Uterus (tissue), 4 donors: ENCODE results near the gene RPL32. TPM values are rescaled to one million over a fixed set of nuclear protein-coding genes. Genes with fewer than 3 reads are reported as not detected.

Source experiments
- DNase-seq, 2 donors: peaks; one replicate each; pipeline ENCODE4 v3.0.0-alpha.2; 2019 to 2020
- H3K27ac ChIP-seq, 2 donors: fragments of 200-600 bp; sonication (generic); 1 replicate in 1 of 2; 2 replicates in 1 of 2; pipeline ENCODE4 v1.5.1; 2016 to 2018
- H3K27me3 ChIP-seq, 2 donors: fragments of 200-600 bp; sonication (generic); one replicate each; pipeline ENCODE4 v1.5.1; 2018 to 2019; ENCODE audit warnings: control low read depth in 1 of 2
- H3K36me3 ChIP-seq, 2 donors: fragments of 200-600 bp; sonication (generic); one replicate each; pipeline ENCODE4 v1.5.1; 2019; ENCODE audit warnings: control low read depth in 1 of 2
- H3K4me1 ChIP-seq, 2 donors: fragments of 200-600 bp; sonication (generic); one replicate each; pipeline ENCODE4 v1.5.1; 2018 to 2019; ENCODE audit warnings: control low read depth in 1 of 2
- H3K4me3 ChIP-seq, 2 donors: fragments of 200-600 bp; sonication (generic); 1 replicate in 1 of 2; 2 replicates in 1 of 2; pipeline ENCODE4 v1.5.1; 2018 to 2019; ENCODE audit warnings: mild to moderate bottlenecking in 1 of 2
- H3K9me3 ChIP-seq, 2 donors: fragments of 200-600 bp; sonication (generic); one replicate each; pipeline ENCODE4 v1.5.1; 2019; ENCODE audit warnings: control low read depth in 1 of 2
- POLR2A ChIP-seq, 2 donors: fragments of 450-650 bp; IDR thresholded peaks; one replicate each; pipeline ENCODE4 v1.6.1; 2016; ENCODE audit warnings: antibody characterized with exemption in 2 of 2, mild to moderate bottlenecking in 1 of 2, moderate library complexity in 1 of 2
- intact Hi-C: fragments of 100-400 bp; cut with DNase I; formaldehyde crosslinking; loops from one replicate; pipeline ENCODE4 v1.15.1; 2023; ENCODE audit warnings: low total_unique reads
- total RNA-seq, 4 donors: library from RNA; depleted of rRNA in 3 of 4; stranded (reverse); fragments of >200 nt in 3 of 4; gene quantifications; one replicate each; pipeline versions ENCODE4 v1.1.0 to v1.2.4, GENCODE V29; 2014 to 2023
- TF ChIP-seq, protein P1 (sequence below), 4 experiments: fragments of 200-600 bp in 2 of 4; fragments of 450-650 bp in 2 of 4; sonication (generic) in 2 of 4; IDR thresholded peaks; one replicate each; pipeline ENCODE4 v1.5.1; 2016 to 2019; ENCODE audit warnings: antibody characterized with exemption in 4 of 4, mild to moderate bottlenecking in 2 of 4, moderate library complexity in 1 of 4
- donor health status: DM: yes; HTN: yes; CAD: no.

RPL32 gene
- total RNA-seq, 4 donors from 2014 or later = 538 to 9,435 (median 3,478) TPM

DNA sequence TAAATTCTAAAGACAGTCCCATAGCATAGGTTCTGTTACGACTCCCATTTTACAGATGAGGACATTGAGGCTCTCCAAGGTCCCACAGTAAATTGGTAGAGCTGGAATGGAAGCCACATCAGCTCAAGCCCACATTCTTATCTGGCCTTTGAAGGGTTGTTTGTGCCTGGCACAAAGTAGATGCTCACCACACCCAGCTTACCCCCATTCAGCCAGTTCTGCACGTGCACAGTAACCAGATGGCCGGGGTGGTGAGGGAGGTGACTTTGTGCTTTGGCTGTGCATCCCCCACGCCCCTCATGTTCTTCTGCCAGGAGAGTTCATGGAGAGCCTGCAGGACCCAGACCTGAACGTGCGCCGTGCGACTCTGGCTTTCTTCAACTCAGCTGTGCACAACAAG is 16.2 kb downstream of the RPL32 start:
- no peaks in the 10 kb centered on the region for H3K9me3 ChIP-seq
- no peaks in the 10 kb centered on the region for H3K36me3 ChIP-seq
- no peak overlapping the region for H3K27ac ChIP-seq
- no peak for DNase-seq
- no peak overlapping the region for H3K4me3 ChIP-seq
- intact Hi-C loops = no loop called here
- no peaks in the 10 kb centered on the region for H3K27me3 ChIP-seq
- no peak for TF ChIP-seq POLR2A (IDR thresholded peaks at IDR 0.05)
- TF ChIP-seq, protein P1, sequence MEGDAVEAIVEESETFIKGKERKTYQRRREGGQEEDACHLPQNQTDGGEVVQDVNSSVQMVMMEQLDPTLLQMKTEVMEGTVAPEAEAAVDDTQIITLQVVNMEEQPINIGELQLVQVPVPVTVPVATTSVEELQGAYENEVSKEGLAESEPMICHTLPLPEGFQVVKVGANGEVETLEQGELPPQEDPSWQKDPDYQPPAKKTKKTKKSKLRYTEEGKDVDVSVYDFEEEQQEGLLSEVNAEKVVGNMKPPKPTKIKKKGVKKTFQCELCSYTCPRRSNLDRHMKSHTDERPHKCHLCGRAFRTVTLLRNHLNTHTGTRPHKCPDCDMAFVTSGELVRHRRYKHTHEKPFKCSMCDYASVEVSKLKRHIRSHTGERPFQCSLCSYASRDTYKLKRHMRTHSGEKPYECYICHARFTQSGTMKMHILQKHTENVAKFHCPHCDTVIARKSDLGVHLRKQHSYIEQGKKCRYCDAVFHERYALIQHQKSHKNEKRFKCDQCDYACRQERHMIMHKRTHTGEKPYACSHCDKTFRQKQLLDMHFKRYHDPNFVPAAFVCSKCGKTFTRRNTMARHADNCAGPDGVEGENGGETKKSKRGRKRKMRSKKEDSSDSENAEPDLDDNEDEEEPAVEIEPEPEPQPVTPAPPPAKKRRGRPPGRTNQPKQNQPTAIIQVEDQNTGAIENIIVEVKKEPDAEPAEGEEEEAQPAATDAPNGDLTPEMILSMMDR (IDR thresholded peaks at IDR 0.05) = no peak
- no peaks in the 10 kb centered on the region for H3K4me1 ChIP-seq

DNA sequence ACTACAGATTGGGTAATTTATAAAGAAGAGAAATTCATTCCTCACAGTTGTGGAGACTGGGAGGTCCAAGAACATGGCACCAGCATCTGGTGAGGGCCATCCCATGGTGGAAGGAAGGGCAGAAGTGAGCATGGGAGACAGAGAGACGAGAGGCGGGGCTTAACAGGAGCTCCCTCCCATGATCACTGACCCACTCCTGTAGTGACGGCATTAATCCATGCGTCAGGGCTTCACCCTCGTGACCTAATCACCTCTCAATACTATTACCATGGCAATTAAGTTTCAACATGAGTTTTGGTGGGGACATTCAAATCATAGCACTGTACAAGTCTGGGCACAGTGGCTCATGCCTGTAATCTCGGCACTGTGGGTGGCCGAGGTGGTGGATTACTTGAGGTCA is 17.1 kb downstream of the RPL32 start:
- Histone ChIP-seq H3K4me1 (no peaks in the 10 kb centered on the region), H3K36me3 (no peaks in the 10 kb centered on the region), H3K9me3 (no peaks in the 10 kb centered on the region), H3K4me3 (no peak overlapping the region), H3K27ac (no peak overlapping the region), H3K27me3 (no peaks in the 10 kb centered on the region)
- TF ChIP-seq, protein P1 (IDR thresholded peaks at IDR 0.05) = no peak
- TF ChIP-seq POLR2A (IDR thresholded peaks at IDR 0.05) = no peak
- no peak for DNase-seq
- intact Hi-C loops = no loop called here

DNA sequence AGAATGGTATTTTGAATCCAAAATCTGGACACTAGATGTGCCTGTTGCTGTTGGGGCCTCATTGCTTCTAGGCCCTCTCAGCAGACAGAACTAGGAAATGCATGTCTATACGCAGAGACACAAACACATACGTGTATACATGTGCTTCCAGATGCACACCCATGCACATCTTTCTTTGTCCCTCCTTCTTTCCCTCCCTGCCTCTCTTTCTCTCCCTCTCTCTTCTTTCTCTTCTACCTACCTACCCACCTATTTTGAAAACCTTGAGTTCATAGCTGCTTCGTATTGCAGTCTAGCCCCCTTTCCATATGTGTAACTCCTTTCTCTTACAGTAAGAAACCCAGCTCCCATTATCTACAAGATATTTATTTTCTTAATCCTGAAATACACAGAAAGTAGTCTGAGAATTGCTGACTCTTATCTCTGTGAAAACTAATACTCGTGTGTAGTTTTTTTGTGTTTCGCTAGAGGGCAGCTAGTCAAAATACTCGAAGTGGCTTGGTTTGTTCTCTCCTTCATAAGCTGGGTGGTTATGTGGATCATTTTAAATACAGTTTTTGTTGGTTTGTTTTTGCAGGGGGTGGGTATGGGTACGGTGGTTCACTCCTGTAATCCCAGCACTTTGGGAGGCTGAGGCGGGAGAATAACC is 18.5 kb downstream of the RPL32 start:
- Histone ChIP-seq H3K36me3 (no peaks in the 10 kb centered on the region), H3K4me3 (no peak overlapping the region), H3K27ac (no peak overlapping the region), H3K9me3 (no peaks in the 10 kb centered on the region), H3K4me1 (no peaks in the 10 kb centered on the region), H3K27me3 (no peaks in the 10 kb centered on the region)
- TF ChIP-seq POLR2A (IDR thresholded peaks at IDR 0.05) = no peak
- TF ChIP-seq, protein P1 (IDR thresholded peaks at IDR 0.05) = no peak
- no peak for DNase-seq
- intact Hi-C loops = no loop called here

DNA sequence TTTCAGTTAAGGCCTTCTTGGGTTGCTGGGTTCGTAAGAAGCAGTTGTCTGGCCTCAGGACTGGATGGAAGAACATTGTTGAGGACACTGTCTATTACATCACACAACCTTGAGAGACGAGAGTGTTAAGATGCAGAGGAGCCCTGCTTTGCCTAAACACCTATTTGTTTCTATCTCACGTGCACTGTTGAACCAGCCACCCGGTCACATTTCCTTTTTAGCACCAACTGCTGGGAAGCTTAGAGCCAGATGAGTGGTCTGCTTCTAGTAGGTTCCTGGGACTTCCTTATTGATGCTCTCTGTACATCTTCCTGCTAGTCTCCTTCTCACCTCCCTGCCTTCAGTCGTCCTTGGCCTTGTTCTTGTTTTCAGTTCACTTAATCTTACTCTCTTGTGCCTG is 22.6 kb downstream of the RPL32 start:
- intact Hi-C loops = no loop called here
- no peaks in the 10 kb centered on the region for H3K27me3 ChIP-seq
- no peak overlapping the region for H3K4me3 ChIP-seq
- DNase-seq = no peak
- TF ChIP-seq POLR2A (IDR thresholded peaks at IDR 0.05) = no peak
- TF ChIP-seq, protein P1 (IDR thresholded peaks at IDR 0.05) = no peak
- H3K9me3 ChIP-seq = no peaks in the 10 kb centered on the region
- H3K4me1 ChIP-seq = no peaks in the 10 kb centered on the region
- no peak overlapping the region for H3K27ac ChIP-seq
- no peaks in the 10 kb centered on the region for H3K36me3 ChIP-seq

DNA sequence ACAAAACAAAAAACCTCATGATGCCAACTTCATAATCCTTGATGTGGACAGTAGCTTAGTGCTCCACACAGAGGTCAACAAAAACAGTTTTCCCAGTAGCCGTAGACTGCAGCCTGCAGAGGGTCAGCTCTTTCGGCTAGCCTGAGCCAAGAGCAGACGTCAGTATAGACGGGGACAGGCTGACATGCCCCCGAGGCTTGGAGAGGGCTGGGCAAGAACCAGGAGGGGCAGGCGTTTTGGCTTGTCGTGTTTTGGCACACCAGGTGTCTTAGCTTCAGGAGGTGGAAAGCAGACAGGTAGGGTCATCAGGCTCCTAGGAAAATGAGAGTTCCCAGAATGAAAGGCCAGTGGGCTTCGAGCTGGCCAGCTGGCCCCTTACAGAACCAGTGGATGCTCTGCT is 23.1 kb downstream of the RPL32 start:
- TF ChIP-seq POLR2A (IDR thresholded peaks at IDR 0.05) = no peak
- TF ChIP-seq, protein P1 (IDR thresholded peaks at IDR 0.05) = no peak
- intact Hi-C loops = no loop called here
- no peaks in the 10 kb centered on the region for H3K4me1 ChIP-seq
- no peaks in the 10 kb centered on the region for H3K36me3 ChIP-seq
- H3K27ac ChIP-seq = no peak overlapping the region
- no peak for DNase-seq
- H3K4me3 ChIP-seq = no peak overlapping the region
- H3K9me3 ChIP-seq = no peaks in the 10 kb centered on the region
- no peaks in the 10 kb centered on the region for H3K27me3 ChIP-seq
